NCI-H2227 (cell line): ENCODE measurements around the gene THSD7A.

Experiments used
- DNase-seq: peaks from one replicate; lab custom pipeline; 2025; ENCODE audit not compliant: unreplicated experiment; lab: John Stamatoyannopoulos, UW

The THSD7A gene

DNA sequence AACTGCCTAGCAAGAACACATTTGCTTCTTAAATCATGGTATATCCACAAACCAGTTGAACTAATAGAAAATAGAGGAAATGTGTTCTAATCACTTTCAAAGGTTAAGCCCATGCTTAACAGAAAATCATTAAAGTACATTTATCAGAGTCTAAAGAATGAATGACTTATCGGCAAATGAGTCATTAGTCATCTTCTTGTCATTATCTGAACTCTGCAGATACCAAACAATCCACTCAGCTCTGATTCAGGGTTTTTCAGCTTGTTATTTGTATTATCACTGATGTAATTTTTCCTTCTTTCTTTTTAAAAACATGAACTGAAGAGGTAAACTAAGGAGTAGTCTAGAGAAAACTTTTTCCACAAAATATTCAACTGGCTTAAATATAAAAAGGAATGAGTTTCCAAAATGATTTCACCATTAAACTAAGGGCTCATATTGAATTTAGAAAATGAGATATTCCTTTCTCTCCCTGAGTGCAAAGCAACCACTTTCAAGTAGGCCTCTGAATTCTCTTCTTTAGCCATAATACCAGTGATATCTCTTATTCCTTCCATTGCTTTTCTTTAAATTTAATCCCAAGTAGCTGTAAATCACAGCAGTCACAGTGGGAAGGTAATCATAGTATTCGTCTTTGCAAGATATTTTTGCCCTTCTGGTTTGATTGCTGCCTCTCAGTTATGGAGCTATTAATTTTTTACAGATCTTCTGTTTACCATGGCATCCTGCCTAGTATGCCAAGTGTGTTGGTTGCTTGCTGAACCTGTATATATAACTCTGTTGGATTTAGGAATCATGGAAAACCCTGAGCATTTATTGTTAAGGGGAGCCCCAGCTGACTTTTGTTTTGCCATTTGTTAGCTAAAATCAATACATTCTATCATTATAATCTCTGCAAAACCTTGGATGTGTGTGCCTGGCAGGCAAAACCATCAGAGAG is 125.1 kb downstream of the THSD7A start:
- peak; percentile 68 for DNase-seq

DNA sequence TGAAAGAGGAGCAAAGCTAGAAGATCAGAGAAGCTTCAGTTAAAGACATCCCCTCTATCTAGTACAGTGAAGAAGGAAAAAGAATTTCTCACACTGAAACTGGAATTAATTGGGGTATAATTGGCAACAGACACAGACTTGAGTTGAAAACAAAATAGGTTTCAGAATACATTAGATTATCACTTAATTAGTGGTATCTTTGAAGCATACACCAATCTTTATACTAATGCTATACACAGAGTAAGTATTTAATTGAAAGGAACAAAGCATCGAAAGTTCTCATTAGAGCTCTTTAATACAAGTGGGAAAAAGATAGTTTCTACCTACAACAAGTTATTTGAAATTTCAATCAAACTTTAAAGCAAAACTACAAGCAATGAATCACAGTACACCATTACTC is 128.2 kb downstream of the THSD7A start:
- DNase-seq = no peak

DNA sequence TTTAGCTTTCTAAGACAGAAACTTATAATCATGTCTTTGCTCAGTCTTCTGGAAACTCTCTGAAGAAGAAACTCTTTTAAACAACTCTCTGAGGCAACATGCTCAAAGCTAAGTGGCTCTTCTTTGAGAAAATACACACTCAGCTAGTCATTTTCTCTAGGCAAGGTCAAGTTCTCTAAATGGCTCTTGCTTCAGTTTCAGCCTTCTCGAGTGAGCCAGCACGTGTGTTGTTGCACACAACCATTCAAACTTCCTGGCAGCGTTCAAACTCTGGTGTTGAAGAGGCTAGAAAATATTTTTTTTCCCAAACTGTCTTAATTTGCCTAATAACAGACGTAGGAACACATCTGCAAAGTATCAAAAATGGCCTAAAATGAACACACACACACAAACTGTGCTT is 129.1 kb downstream of the THSD7A start:
- peak; percentile 68 for DNase-seq

DNA sequence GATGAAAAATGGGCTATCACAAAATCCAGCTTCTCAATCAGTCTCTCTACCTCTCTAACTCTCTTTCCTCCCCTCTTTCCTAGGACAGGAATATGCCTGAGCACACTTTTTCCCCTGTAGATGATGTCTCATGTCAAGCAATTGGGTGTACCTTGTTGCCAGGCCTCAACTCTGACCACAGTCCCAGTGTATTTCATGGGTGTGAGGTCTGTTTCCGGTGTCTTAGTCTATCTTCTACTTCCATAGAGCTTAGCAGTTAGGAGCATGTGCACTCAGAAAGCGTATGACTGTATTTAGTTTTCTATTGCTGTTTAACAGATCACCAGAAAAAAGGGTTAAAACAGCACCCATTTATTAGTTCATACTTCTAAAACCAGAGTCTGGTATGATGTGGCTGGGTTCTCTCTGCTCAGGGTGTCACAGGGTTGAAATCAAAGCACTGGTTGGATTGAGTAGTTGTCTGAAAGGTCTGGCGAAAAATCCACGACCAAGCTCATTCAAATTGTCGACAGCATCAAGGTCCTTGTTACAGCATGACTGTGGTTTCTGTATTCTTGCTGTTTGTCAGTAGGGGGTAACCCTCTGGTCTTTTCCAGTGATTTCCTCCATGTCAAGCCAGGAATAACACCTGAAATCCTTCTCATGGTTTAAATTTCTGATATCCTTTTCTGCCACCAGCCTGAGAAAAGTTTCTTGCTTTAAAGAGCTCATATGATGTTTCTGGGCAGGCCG is 130.0 kb downstream of the THSD7A start:
- peak; percentile 36 for DNase-seq

DNA sequence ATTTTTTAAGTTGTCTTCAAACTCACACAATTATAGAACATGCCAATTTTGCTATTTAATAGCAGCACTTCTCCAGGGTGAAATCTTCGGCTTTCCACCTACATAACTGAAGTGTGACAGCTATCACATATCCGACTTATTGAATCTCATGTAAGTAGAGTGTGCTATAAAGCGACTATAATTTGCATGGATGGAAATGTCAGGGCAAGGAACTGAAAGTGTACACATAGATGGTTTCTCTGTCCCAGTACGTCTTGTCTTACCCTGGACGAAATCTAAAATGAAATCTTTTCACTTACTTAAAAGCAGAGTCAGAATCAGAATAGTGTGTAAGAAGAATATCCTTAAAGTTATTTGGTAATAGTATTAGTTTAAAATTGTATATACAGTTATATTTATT is 132.3 kb downstream of the THSD7A start:
- DNase-seq = no peak

DNA sequence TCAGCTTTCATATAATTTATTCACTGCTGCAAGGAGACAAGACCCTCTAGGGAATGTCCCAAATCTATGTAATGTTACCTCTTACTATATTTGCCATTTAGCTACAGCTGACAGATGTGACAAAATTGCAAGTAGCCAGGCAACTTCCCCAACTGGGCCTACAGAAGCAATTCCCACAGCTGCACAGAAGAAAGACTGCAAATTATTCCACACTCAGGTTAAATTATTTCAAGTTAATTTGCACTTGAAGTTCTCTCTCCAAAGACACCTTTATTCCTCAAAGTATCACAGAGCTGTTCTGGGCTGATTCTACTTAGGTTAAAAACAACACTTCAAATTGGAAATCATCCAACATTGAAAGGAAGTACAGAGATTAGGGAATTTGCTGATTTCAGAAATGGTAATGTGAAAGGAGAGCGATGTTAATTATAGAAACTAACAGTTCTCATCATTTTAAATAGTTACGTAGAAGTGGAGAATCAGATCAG is 133.6 kb downstream of the THSD7A start:
- DNase-seq = peak; percentile 22

DNA sequence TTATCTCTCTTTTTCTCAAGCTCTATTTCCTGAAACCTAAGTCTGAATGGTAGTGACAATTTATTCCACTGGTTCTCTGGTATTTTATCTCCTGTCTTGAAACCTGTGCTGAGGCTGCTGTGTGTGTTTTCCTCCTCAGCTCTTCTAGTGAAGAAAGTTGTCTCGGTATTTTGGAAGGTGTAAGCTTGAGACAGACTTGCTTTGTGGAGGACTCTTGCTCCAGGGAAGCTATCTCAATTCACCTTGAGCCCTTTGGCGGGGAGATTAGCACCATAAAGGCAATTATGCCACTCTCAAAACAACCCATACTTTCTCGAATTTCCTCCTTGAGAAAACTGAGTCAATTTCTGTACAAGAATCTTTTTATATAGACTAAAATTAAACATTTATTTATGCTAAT is 141.6 kb downstream of the THSD7A start:
- no peak for DNase-seq

DNA sequence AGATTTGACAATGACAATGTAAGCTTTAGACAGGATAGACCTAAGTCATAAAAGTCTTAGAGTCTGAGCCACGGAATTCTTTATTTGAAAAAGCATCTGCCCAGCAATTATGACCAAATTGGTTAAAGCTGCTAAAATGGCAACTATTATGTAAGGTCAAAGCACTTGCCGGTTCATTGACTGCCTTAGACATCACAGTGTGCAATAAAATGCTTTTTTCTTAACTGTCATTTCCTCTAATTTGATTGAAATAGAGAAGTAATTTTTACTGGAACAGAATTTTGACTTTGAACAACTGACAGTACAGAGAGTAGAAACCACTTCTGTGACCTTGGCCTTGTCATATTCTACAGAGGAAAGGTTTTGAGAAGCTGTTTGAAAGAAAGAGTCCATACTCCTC is 142.9 kb downstream of the THSD7A start:
- DNase-seq = peak; percentile 73

DNA sequence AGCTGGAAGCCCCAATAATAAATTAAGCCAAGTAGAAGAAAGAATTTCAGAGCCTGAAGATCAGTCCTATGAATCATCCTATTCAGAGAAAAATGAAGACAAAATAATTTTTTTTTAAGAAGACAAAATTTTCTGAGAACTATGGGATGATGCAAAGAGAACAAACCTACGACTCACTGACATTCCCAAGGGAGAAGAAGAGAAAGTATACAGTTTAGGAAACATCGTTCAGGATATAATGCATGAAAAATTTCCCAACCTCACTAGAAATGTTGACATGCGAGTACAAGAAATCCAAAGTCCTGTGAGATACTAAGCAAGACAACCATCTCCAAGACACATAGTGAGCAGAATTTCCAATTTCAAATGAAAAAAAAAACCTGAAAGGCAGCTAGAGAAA is 150.5 kb downstream of the THSD7A start:
- no peak for DNase-seq

DNA sequence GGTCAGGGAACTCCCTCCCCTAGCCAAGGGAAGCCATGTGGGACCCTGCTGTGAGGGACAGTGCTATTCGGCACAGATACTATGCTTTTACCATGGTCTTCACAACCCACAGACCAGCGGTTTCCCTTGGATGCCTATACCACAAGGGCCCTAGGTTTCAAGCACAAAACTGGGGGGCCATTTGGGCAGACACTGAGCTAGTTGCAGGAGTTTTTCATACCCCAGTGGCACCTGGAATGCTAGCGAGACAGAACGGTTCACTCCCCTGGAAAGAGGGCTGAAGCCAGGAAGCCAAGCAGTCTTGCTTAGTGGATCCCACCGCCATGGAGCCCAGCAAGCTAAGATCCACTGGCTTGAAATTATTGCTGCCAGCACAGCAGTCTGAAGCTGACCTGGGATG is 156.8 kb downstream of the THSD7A start:
- DNase-seq = no peak

DNA sequence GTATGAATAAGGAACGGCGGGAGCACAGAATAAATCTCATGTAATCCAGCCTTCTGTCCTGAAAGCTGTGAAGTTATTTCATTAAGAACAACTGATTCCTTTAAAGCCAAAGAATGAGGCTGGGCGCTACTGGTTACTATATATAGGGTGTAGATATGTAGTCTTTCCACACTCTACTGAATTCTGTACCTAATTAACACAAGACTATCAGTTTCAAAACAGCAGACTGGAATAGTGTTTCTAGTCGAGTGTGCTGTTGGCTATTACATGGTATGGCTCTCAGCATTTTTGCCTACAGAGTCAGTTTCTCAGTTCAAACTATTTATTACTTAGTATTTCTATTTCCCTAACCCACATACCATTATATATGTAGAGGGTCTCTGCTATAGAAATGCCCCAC is 163.3 kb downstream of the THSD7A start:
- no peak for DNase-seq

DNA sequence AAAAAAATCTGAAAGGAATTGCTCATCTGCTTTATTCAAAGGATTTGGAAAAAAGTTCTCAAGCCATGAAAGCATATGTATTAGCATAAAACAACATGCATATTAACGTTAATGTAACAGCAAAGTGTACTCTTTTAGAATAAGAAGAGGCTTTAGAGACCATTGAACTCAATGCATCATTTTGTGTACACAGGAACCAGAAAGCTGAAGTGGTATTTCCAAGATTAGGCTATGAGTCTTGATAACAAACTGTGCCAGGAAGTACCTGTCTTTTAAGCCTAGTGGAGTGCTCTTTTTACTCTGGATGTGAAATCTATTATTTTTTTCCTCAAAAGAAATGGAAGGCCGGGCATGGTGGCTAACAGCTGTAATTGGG is 164.2 kb downstream of the THSD7A start:
- DNase-seq = no peak

DNA sequence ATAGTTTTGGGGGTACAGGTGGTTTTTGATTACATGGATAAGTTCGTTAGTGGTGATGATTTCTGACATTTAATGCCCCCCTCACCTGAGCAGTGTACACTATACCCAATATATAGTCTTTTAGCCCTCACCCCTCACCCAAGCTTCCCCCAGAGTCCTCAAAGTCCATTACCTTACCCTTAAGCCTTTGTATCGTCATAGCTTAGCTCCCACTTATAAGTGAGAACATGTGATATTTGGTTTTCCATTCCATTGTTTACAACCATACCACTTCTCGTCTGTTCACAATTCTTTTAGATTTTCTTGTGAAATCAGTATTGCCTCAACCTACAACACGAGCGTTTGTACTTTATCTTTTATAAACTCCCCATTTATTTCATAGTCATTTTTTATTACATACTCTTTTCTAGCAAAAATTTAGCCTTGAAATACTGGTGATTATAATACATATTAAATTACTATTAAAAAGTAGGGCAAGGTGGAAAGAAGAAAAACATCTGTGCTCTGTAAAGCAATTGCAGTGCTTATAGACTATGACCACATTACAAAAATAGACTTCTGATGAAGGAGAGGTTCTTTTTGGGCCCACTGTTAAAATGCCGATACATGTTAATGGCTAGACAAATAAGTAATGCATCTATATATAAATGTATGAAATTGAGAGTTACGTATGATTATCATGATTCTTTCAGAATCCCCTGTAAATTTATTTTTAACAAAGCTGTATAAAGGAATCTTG is 164.8 kb downstream of the THSD7A start:
- no peak for DNase-seq

DNA sequence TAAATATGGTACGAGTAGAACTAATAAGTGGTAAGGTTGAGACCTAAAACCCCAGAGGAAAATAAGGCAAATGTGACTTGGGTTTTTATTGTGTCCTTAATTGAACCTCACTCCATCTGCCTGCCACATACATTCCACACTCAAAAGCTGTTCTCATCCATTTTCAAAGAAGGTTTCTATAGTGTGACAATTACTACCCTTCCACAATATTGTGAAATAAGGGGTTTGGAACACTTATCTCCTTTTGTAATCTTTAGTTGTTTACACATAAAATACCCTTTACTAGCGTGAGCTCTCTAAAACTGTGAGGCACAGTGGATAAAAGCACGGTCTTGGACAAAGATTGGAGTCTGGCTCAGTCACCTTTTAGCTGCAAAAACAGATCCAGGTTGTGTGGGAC is 166.6 kb downstream of the THSD7A start:
- DNase-seq = peak; percentile 86

DNA sequence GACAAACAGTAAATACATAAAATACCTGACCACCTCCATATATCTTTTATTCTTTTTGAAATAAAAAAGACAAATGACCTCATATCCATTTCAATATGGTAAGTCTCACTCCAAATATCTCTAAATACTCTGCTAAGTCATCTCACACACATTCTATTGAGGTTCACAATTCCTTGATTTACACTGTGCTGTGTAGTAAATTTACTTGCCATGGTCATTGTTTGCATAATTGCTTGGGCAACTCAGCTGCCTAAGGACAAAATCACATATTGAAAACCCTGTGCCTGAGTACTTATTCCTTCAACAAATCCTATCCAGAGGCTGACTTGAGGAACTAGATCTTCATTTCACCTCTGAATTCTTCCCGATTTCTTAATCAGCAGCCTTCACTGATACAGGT is 176.4 kb downstream of the THSD7A start:
- DNase-seq = no peak

DNA sequence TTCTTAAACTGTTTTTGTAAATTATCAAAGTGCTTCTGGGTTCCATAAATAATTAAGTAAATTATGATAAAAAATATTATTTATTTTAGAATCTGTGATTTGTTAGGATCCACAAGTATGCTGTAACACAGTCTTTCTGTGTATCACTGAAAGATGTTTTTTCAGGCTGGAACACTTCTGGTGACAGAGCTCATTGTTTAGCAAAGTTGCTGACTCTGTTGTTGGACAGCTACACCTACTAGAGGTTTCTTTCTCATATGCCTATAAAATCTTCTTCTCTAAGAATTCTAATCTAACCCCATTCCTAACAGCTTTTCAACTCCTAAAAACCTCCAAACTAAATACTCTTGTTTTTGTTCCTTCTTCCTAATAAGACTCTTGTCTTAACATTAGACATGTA is 176.8 kb downstream of the THSD7A start:
- DNase-seq = no peak

DNA sequence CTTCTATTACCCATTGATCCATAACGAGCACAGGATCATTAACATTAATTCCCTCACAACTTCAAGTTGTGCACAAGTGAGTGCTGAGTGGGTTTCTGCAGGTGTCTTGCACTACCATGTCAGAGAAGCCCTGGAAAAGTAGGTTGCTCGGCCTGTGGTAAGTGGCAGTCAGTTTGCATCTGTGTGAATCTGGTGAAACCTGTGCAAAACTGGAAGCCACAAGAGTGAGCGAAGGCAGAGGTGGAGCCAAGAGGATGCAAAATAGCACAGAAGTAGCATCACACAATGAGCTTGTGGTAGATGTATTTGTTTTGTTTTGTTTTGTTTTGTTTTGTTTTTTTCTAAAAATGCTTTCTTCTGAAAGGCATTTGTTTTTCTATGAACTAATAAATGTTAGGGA is 181.5 kb downstream of the THSD7A start:
- peak; percentile 4 for DNase-seq

DNA sequence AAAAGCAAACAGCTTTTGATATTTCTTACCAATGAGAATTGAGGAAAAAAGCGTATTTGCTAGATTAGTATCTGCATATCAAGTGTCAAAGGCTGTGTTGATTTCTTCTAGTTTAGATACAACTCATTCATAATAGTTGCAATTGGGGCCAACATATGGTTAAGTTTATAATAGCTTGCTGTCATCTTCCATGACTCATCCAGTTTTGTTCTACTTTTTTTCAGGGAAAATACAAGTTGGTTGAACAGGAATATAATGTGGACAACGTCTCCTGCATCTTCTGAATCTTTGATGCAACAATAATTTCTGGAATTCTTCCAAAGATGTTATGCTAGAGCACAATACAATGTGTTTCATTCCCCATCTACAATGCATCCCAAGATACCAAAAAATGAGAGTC is 182.0 kb downstream of the THSD7A start:
- no peak for DNase-seq

DNA sequence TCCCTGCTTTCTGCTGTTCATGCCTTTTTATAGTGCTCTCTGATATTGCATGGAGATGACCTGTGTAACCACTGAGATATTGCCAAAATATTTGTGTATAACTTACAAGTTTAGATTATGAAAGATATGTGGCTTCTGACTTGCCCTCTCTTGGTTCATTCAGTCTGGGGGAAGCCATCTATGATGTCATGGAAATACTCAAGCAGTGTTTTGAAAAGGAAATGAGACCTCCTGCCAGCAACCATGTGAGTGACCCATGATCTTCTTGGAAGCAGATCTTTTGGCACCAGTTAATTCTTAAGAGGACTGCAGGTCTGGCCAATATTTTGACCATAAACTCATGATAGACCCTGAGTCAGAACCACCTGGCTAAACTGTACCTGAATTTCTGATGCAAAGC is 183.0 kb downstream of the THSD7A start:
- no peak for DNase-seq

DNA sequence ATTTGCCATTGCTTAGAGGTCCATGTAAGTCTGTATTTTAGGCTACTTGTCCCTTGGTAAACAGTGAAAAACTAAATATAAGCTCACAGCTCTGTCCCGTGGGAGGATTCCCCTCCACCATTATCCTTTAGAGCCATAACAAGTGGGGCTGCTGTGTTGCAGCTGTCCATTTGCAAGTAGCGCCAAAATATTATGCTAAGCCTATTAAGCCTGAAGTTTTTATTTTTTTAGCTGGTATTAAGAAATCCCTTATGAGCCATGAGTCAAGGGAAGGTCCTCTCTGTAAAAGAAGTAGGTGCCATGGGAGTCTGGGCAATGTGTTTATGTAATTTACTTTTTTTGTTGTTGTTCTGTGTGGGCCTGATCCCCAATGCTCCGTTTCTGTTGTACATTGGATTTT is 183.9 kb downstream of the THSD7A start:
- DNase-seq = no peak

DNA sequence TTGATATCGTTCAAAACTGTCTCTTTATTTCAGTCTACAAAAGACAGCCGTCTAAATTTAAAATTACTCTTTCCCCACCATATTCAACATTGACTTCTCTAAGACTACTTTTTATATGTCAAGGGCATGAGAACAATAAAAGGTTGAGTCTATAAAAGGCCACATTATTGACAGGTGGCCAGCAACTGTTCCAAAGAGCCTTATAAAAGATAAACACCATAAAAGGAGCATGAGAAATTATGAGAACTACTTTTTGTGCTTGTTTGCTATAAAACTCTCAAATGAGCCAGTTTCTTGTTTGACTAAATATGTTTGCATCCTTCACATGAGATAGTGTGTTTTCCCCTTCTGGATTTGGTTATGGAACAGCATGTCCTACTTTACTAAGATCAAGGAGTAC is 189.2 kb downstream of the THSD7A start:
- DNase-seq = no peak

DNA sequence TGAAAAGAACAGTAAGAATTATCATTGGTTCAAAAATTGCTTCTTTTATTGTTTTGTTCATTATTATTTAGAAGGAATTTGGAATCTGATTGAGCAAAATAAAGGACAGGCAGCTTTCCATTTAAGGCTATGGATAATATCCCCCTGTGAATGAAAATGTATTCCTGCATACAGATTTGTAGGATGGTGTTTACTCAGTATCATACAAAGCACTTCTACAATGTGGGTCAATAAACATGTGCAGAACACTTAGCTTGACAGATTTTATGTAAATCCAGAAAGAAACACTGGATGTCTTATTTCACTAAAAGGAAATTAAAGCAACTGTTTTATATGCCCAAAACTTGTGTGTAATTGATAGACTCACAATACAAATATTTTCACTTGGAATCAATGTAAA is 189.7 kb downstream of the THSD7A start:
- no peak for DNase-seq
